Karpas-422 (cell line): ENCODE results near the gene NKX2-3. TPM values are rescaled to one million over a fixed set of nuclear protein-coding genes. Genes with fewer than 3 reads are reported as not detected.

Experiments used
- DNase-seq: peaks from one replicate; pipeline ENCODE4 v3.0.0-alpha.2; 2015
- H2AFZ ChIP-seq: fragments of 200-600 bp; sonication (generic); 2 replicates; pipeline ENCODE4 v1.6.1; 2014; ENCODE audit warnings: antibody characterized with exemption, low read length, mixed read lengths
- H3K27ac ChIP-seq: fragments of 200-600 bp; sonication (generic); 2 replicates; pipeline ENCODE4 v1.5.1; 2014; ENCODE audit warnings: mild to moderate bottlenecking, low read length, moderate library complexity
- H3K27me3 ChIP-seq: fragments of 200-600 bp; sonication (generic); 2 replicates; pipeline ENCODE4 v1.6.1; 2014; ENCODE audit warnings: low read length, mixed read lengths
- H3K36me3 ChIP-seq: fragments of 200-600 bp; sonication (generic); 2 replicates; pipeline ENCODE4 v1.6.1; 2014; ENCODE audit warnings: low read length, mixed read lengths; ENCODE audit not compliant: insufficient read depth
- H3K4me1 ChIP-seq: fragments of 200-600 bp; sonication (generic); 2 replicates; pipeline ENCODE4 v1.6.1; 2014; ENCODE audit warnings: mild to moderate bottlenecking, low read length, mixed read lengths
- H3K4me2 ChIP-seq: fragments of 200-600 bp; sonication (generic); 2 replicates; pipeline ENCODE4 v1.6.1; 2014; ENCODE audit warnings: low read length, low read depth, mild to moderate bottlenecking; ENCODE audit not compliant: poor library complexity, severe bottlenecking
- H3K4me3 ChIP-seq: fragments of 200-600 bp; sonication (generic); 2 replicates; pipeline ENCODE4 v1.5.1; 2014; ENCODE audit warnings: mild to moderate bottlenecking, antibody characterized with exemption, low read length, mixed read lengths
- H3K79me2 ChIP-seq: fragments of 200-600 bp; sonication (generic); 2 replicates; pipeline ENCODE4 v1.6.1; 2014; ENCODE audit warnings: mild to moderate bottlenecking, low read length, mixed read lengths
- H3K9ac ChIP-seq: fragments of 200-600 bp; sonication (generic); 2 replicates; pipeline ENCODE4 v1.6.0; 2014; ENCODE audit warnings: low read length
- H3K9me2 ChIP-seq: fragments of 200-600 bp; sonication (generic), shearing (Covaris generic); replicated peaks from 2 replicates; pipeline ENCODE4 v1.6.0; 2014; ENCODE audit warnings: mild to moderate bottlenecking, low read length, moderate library complexity; ENCODE audit not compliant: insufficient read depth
- H3K9me3 ChIP-seq: fragments of 300-700, 200-600 bp; sonication (generic); 2 replicates; pipeline ENCODE4 v1.6.1; 2014; ENCODE audit warnings: low read length, mixed read lengths
- H4K20me1 ChIP-seq: fragments of 200-600 bp; sonication (generic); 2 replicates; pipeline ENCODE4 v1.6.1; 2014; ENCODE audit warnings: mild to moderate bottlenecking, antibody characterized with exemption, low read length, low read depth; ENCODE audit not compliant: insufficient read depth
- total RNA-seq: library from RNA; depleted of rRNA; stranded (reverse); fragments of >200 nt; shearing (Covaris generic); gene quantifications from 2 replicates; pipeline ENCODE4 v1.2.3, GENCODE V29; 2014; ENCODE audit warnings: low replicate concordance; rRNA removed

NKX2-3 gene
- total RNA-seq, 1 experiment from 2014 or later: not detected

DNA sequence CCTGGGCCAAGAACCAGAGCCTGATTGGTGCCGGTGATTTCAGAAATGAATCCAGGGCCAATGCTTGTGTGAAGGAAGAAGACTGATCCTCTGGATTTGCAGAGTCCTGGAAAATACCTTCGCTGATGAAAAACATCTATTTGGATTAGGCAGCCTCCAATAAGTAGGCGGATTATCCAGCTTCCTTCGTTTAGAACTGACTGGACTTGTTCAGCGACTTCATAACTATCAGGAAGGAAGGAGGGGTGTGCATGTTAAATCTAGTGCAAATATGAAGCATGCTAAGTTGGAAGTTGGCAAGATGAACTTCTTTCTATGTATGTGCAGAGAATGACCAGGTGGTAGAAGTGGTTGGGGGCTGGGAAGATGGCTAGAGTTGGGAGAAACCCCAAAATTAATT is 41.0 kb downstream of the NKX2-3 start:
- Histone ChIP-seq H3K9ac (no peak overlapping the region), H3K79me2 (no peaks in the 10 kb centered on the region), H2AFZ (no peak overlapping the region), H3K27ac (no peak overlapping the region), H3K4me1 (peaks cover 3% of the 10 kb centered on the region; the same call in 1 of the 2 replicates), H3K27me3 (no peaks in the 10 kb centered on the region), H3K36me3 (no peaks in the 10 kb centered on the region), H3K4me2 (no peak overlapping the region), H3K9me2 (no peaks in the 10 kb centered on the region), H3K4me3 (no peak overlapping the region), H3K9me3 (no peaks in the 10 kb centered on the region), H4K20me1 (no peaks in the 10 kb centered on the region)
- DNase-seq: no peak

- H3K79me2 ChIP-seq: no peaks in the 10 kb centered on the region
- H2AFZ ChIP-seq: no peak overlapping the region
- H3K9me2 ChIP-seq: no peaks in the 10 kb centered on the region
- no peak for DNase-seq
- H3K9ac ChIP-seq: no peak overlapping the region
- no peaks in the 10 kb centered on the region for H3K36me3 ChIP-seq
- no peak overlapping the region for H3K27ac ChIP-seq
- H3K4me2 ChIP-seq: no peak overlapping the region
- H3K9me3 ChIP-seq: no peaks in the 10 kb centered on the region
- H3K4me3 ChIP-seq: no peak overlapping the region
- H4K20me1 ChIP-seq: no peaks in the 10 kb centered on the region
- peaks cover 3% of the 10 kb centered on the region; the same call in 1 of the 2 replicates for H3K4me1 ChIP-seq
- no peaks in the 10 kb centered on the region for H3K27me3 ChIP-seq
These were observed 47.2 kb downstream of the NKX2-3 start for GRCh38 chr10:99579971-99580370.

DNA sequence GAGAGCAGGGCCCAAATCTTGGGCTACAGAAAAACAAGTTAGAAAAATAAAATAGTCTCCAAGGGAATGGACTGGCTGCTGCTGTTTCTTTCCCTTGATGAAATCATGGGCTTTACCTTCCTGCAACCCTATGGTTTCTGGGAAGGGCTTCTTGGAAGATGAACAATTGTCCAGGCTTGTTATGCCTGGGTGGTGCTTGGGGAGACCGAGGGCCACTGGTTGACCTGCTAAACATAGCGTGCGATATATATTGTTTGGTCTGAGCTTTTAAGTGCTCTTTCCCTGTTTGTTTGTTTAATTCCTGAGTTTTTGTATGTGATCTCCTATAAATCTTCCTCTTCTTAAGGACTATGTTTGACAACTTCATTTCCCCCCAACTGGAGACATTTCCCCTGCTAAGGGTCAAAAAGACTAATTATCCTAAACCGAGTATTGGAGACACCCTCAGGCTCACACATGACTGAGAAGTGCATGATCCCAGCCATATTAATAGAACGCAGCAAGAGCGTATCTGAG is 49.6 kb downstream of the NKX2-3 start:
- DNase-seq: no peak
- H3K27ac ChIP-seq: no peak overlapping the region
- H3K4me1 ChIP-seq: no peaks in the 10 kb centered on the region
- H3K9ac ChIP-seq: no peak overlapping the region
- H3K36me3 ChIP-seq: no peaks in the 10 kb centered on the region
- no peak overlapping the region for H3K4me2 ChIP-seq
- no peaks in the 10 kb centered on the region for H3K27me3 ChIP-seq
- no peaks in the 10 kb centered on the region for H3K9me3 ChIP-seq
- no peaks in the 10 kb centered on the region for H4K20me1 ChIP-seq
- no peak overlapping the region for H2AFZ ChIP-seq
- H3K9me2 ChIP-seq: no peaks in the 10 kb centered on the region
- no peaks in the 10 kb centered on the region for H3K79me2 ChIP-seq
- no peak overlapping the region for H3K4me3 ChIP-seq

DNA sequence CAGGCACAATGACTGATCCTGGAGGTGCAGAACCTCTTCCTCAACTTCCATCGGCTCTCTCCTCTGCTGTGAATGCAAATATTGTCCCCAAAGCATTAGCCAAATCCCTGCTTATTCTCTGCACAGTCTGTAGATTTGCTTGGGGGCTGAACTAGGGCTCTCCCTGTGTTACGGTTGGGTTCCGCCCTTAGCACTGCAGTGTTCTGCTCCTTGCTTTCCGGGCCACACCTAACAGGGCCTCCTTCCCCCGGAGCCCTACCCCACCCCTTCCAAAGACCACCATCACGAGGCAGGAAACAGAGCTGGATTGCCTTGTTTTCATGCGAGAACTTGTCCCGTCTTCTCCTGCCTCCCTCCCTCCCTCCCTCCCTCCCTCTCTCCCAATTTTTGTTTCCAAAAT is 50.9 kb downstream of the NKX2-3 start:
- Histone ChIP-seq H3K4me1 (no peaks in the 10 kb centered on the region), H3K27ac (no peak overlapping the region), H3K36me3 (no peaks in the 10 kb centered on the region), H4K20me1 (no peaks in the 10 kb centered on the region), H2AFZ (no peak overlapping the region), H3K4me3 (no peak overlapping the region), H3K4me2 (no peak overlapping the region), H3K9ac (no peak overlapping the region), H3K9me3 (no peaks in the 10 kb centered on the region), H3K9me2 (no peaks in the 10 kb centered on the region), H3K27me3 (no peaks in the 10 kb centered on the region), H3K79me2 (no peaks in the 10 kb centered on the region)
- no peak for DNase-seq

Other genes starting within 250 kb of the NKX2-3 start
- not detected in 2 replicates for gene CNNM1, start 203.6 kb upstream of the NKX2-3 start, total RNA-seq
- gene GOT1, start 102.3 kb upstream of the NKX2-3 start, total RNA-seq: 34.1 and 54.7 TPM in 2 replicates
- gene SLC25A28, start 87.5 kb downstream of the NKX2-3 start, total RNA-seq: 32.9 and 36.4 TPM in 2 replicates
- gene ENTPD7, start 126.6 kb downstream of the NKX2-3 start, total RNA-seq: 4.9 TPM in 2 replicates
- gene COX15, start 199.2 kb downstream of the NKX2-3 start, total RNA-seq: 45.6 and 53.3 TPM in 2 replicates
- 20.1 and 22.9 TPM in 2 replicates for gene CUTC, start 199.3 kb downstream of the NKX2-3 start, total RNA-seq
- 0.07 and 1.4 TPM in 2 replicates for gene ABCC2, start 249.7 kb downstream of the NKX2-3 start, total RNA-seq